ENCODE measurements around the gene FES. TPM values are rescaled to one million over a fixed set of nuclear protein-coding genes. Genes with fewer than 3 reads are reported as not detected.

Gene FES
- total RNA-seq, 1 experiment from 2014 or later = 0.64 TPM

- peak; percentile 93 for DNase-seq (ENCODE audit: low spot score)
- in situ Hi-C loops (cut with HindIII; ENCODE audit: low sequenced_read_pairs) = loop anchor here (25.0 kb wide), 1 partner anchor 97 kb away; no protein-coding TSS in a partner anchor
Measured at GRCh38 chr15:90934256-90934948, 50.1 kb downstream of the FES start.

GRCh38 chr15:90934949-90935751, 50.8 kb downstream of the FES start, which contains the start of gene UNC45A:
TSS of gene UNC45A (plus strand) at chr15:90935285. CDS start at chr15:90935325, 40 bp downstream.
- peak; percentile 96 for DNase-seq (ENCODE audit: low spot score)
- in situ Hi-C loops (cut with HindIII; ENCODE audit: low sequenced_read_pairs) = loop anchor here (25.0 kb wide), 1 partner anchor 98 kb away; no protein-coding TSS in a partner anchor

- in situ Hi-C loops (cut with HindIII; ENCODE audit: low sequenced_read_pairs) = loop anchor here (25.0 kb wide), 1 partner anchor 100 kb away; no protein-coding TSS in a partner anchor
Measured at GRCh38 chr15:90936823-90937222, 52.5 kb downstream of the FES start.

GRCh38 chr15:90938261-90938660, 54.0 kb downstream of the FES start:
- DNase-seq (ENCODE audit: low spot score) = no peak
- in situ Hi-C loops (cut with HindIII; ENCODE audit: low sequenced_read_pairs) = loop anchor here (25.0 kb wide), 1 partner anchor 101 kb away; no protein-coding TSS in a partner anchor

More at GRCh38 chr15:90936823-90937222, 52.5 kb downstream of the FES start:
- DNase-seq (ENCODE audit: low spot score) = no peak

GRCh38 chr15:90939756-90940155, 55.5 kb downstream of the FES start:
- in situ Hi-C loops (cut with HindIII; ENCODE audit: low sequenced_read_pairs) = loop anchor here (25.0 kb wide), 1 partner anchor 102 kb away; no protein-coding TSS in a partner anchor
- no peak for DNase-seq (ENCODE audit: low spot score)

- DNase-seq (ENCODE audit: low spot score) = no peak
- in situ Hi-C loops (cut with HindIII; ENCODE audit: low sequenced_read_pairs) = loop anchor here (25.0 kb wide), 1 partner anchor 104 kb away; no protein-coding TSS in a partner anchor
Measured at GRCh38 chr15:90941038-90941437, 56.7 kb downstream of the FES start.

GRCh38 chr15:90942354-90943120, 58.2 kb downstream of the FES start:
- in situ Hi-C loops (cut with HindIII; ENCODE audit: low sequenced_read_pairs) = loop anchor here (25.0 kb wide), 1 partner anchor 105 kb away; no protein-coding TSS in a partner anchor
- no peak for DNase-seq (ENCODE audit: low spot score)

- DNase-seq (ENCODE audit: low spot score) = no peak
- in situ Hi-C loops (cut with HindIII; ENCODE audit: low sequenced_read_pairs) = loop anchor here (25.0 kb wide), 1 partner anchor 108 kb away; no protein-coding TSS in a partner anchor
Measured at GRCh38 chr15:90945091-90945490, 60.8 kb downstream of the FES start.

Other genes starting within 250 kb of the FES start
- 19.0 and 25.7 TPM in 2 replicates for gene BLM, start 167.2 kb upstream of the FES start, total RNA-seq (2014; rRNA removed; shearing (Covaris generic))
- gene FURIN, start 15.9 kb upstream of the FES start, total RNA-seq (2014; rRNA removed; shearing (Covaris generic)) = 21.8 and 28.9 TPM in 2 replicates
- 23.8 and 33.4 TPM in 2 replicates for gene MAN2A2, start 18.8 kb downstream of the FES start, total RNA-seq (2014; rRNA removed; shearing (Covaris generic))
- gene HDDC3, start 48.0 kb downstream of the FES start, total RNA-seq (2014; rRNA removed; shearing (Covaris generic)) = 10.8 and 17.1 TPM in 2 replicates
- 99.2 and 113 TPM in 2 replicates for gene UNC45A, start 50.8 kb downstream of the FES start, total RNA-seq (2014; rRNA removed; shearing (Covaris generic))
- gene RCCD1, start 70.4 kb downstream of the FES start, total RNA-seq (2014; rRNA removed; shearing (Covaris generic)) = 0.14 TPM in 1 of 2 replicates, not detected in the other
- gene PRC1, start 110.0 kb downstream of the FES start, total RNA-seq (2014; rRNA removed; shearing (Covaris generic)) = 138 and 140 TPM in 2 replicates
- 8.9 and 12.8 TPM in 2 replicates for gene VPS33B, start 138.1 kb downstream of the FES start, total RNA-seq (2014; rRNA removed; shearing (Covaris generic))
- not detected in 2 replicates for gene SV2B, start 215.8 kb downstream of the FES start, total RNA-seq (2014; rRNA removed; shearing (Covaris generic))